Esophagus squamous epithelium (tissue), 4 donors: ENCODE measurements around the gene CLEC18B.
"Not testable (repeated sequence)": the region's sequence is repeated elsewhere in the genome, so short reads cannot be mapped to it uniquely, and the experiment has no call there.

ENCODE experiments used
- POLR2A ChIP-seq, 4 donors: fragments of 450-650 bp; IDR thresholded peaks; one replicate each; pipeline ENCODE4 v1.6.1; 2017; ENCODE audit warnings: antibody characterized with exemption in 4 of 4, mild to moderate bottlenecking in 4 of 4, moderate library complexity in 3 of 4
- TF ChIP-seq, protein P1 (sequence below), 6 experiments: fragments of 450-650 bp in 4 of 6; fragments of 200-600 bp in 2 of 6; sonication (generic) in 2 of 6; IDR thresholded peaks; one replicate each; pipeline ENCODE4 v1.5.1; 2016 to 2019; ENCODE audit warnings: antibody characterized with exemption in 6 of 6, mild to moderate bottlenecking in 4 of 6, moderate library complexity in 4 of 6

DNA sequence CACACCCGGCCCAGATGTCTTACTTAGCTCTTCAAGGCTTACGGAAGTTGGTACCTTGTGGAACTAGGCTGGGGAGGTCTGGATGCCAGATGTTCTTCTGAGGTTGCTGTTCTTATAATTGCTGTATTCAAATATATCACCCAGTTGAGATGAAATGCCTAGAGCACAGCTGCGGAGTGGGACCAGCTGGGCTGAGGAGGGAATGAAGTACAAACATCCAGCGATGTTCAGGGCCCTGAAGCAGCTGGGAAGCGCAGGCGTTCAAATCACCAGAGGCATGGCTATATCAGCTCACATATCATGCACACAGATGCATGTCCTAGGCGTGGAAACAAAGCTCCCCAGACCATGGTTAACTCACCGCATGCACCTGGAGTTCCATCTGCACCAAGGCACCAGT is 7.2 kb upstream of the CLEC18B start:
- TF ChIP-seq, protein P1, sequence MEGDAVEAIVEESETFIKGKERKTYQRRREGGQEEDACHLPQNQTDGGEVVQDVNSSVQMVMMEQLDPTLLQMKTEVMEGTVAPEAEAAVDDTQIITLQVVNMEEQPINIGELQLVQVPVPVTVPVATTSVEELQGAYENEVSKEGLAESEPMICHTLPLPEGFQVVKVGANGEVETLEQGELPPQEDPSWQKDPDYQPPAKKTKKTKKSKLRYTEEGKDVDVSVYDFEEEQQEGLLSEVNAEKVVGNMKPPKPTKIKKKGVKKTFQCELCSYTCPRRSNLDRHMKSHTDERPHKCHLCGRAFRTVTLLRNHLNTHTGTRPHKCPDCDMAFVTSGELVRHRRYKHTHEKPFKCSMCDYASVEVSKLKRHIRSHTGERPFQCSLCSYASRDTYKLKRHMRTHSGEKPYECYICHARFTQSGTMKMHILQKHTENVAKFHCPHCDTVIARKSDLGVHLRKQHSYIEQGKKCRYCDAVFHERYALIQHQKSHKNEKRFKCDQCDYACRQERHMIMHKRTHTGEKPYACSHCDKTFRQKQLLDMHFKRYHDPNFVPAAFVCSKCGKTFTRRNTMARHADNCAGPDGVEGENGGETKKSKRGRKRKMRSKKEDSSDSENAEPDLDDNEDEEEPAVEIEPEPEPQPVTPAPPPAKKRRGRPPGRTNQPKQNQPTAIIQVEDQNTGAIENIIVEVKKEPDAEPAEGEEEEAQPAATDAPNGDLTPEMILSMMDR (IDR thresholded peaks at IDR 0.05), result not testable (repeated sequence)
- TF ChIP-seq POLR2A (IDR thresholded peaks at IDR 0.05), result not testable (repeated sequence)
